GM04503 (cell line): ENCODE results near the gene GLMN.
"Not testable (repeated sequence)": the region's sequence is repeated elsewhere in the genome, so short reads cannot be mapped to it uniquely, and the experiment has no call there.

Source experiments
- DNase-seq: peaks from one replicate; pipeline ENCODE4 v3.0.0-alpha.2; 2012; ENCODE audit warnings: low read depth

GLMN gene

GRCh38 chr1:92298213-92298572 lies 594 bp downstream of the GLMN start:
- no peak for DNase-seq

DNA sequence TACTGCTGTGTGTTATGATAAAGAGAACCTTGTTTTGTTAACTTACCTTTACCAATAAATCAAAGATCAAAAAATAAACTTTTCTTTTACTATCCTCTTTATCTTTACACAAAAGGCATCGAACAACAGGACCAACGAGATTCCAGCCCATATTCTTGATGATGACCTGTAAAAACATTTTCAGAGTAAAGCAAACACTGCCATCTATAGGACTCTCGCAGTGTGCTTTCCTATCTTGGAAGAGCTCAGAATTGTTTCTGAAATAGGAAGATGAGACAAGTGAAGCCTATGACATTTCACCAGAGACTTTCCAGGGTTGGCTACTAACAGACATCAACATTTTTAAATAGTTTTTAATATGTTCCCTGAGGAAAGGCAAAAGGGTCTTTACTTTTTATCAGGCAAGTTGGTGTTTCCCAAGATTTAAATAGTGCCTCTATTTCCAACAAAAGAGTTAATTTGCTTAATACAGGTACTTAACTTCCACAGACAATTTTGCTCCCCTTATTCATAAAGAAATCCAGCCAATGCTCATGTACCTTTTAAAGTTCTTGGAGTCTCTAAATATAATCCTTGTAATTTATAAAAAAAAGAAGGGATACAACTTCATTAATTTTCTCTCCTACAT lies 7.3 kb downstream of the GLMN start:
- no peak for DNase-seq

DNA sequence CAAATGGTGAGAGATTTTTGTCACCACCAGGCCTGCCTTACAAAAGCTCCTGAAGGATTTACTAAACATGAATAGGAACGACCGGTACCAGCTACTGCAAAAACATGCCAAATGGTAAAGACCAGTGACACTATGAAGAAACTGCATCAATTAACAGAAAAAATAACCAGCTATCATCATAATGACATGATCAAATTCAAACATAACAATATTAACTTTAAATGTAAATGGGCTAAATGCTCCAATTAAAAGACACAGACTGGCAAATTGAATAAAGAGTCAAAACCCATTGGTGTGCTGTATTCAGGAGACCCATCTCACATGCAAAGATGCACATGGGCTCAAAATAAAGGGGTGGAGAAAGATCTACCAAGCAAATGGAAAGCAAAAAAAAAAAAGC lies 17.4 kb downstream of the GLMN start:
- DNase-seq = not testable (repeated sequence)

GRCh38 chr1:92279781-92280180 lies 19.0 kb downstream of the GLMN start:
- not testable (repeated sequence) for DNase-seq

- DNase-seq = no peak
Measured at GRCh38 chr1:92277105-92277723, 21.6 kb downstream of the GLMN start.

DNA sequence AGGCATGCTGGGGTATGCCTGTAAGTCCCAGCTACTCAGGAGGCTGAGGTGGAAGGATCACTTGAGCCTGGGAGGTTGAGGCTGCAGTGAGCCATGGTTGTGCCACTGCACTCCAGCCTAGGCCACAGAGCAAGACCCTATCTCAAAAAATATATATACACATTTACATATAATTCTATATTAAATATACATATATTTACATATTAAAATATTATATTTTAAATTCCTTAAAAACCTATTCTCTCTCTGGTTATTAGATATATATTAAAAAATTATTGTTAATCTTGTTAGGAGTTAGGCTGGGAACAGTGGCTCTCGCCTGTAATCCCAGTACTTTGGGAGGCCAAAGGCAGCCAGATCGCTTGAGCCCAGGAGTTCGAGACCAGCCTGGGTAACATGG lies 22.7 kb downstream of the GLMN start:
- DNase-seq = no peak

DNA sequence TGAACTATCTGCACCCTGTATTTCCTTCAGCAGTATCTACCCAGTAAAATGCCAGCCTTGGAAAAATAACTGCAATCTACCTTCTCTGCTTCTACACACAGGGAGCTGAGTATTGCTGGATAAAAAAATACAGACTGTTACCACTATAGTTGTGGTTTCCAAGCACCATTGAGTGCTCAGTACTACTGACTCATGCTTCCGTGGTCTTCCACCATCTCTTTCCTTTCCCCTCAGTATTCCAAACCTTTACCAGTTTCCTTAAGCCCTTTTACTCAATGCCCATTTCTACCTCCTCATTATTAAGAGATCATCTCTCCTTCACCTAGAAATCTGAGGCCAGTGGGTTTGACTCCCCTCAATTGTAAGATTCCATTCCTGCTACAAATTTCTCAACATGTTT lies 23.8 kb downstream of the GLMN start:
- DNase-seq = no peak

DNA sequence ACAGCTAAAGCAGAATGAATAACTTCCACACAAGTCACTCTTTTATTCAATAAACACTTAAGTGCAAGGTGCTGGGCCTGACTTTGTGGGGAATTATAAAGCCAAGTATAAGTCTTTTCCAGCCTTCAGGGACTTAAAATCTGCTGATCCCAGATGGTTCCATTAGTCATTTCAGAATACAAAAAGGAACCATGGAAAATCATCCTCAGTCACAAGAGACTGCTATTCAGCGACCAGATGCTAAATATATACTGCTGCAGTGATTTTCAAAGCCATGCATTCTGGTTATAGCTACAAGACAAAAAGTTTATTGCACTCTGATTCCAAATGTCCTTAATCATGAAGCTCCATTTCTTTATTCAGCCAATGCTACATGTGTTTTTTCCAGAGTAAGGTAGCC lies 25.7 kb downstream of the GLMN start:
- no peak for DNase-seq

DNA sequence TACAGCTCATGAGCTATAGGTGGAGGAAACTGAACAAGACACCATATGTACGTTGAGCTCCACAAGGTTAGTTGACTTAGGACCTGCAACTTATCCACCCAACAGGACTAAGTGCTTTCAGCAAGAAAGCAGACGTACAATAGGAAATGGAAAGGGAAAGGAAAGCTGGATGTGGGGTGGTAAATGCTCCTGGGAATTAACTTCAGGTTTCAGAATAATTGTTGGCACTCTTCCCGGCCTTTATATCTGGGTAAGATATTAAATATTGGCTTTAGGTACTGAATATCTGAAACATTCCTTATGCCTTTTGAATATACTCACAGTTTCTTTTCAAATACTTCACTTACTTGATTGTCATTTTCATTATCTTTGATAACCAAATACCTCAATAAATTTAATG lies 36.3 kb downstream of the GLMN start:
- DNase-seq = no peak

GRCh38 chr1:92259350-92259749 lies 39.4 kb downstream of the GLMN start:
- no peak for DNase-seq

DNA sequence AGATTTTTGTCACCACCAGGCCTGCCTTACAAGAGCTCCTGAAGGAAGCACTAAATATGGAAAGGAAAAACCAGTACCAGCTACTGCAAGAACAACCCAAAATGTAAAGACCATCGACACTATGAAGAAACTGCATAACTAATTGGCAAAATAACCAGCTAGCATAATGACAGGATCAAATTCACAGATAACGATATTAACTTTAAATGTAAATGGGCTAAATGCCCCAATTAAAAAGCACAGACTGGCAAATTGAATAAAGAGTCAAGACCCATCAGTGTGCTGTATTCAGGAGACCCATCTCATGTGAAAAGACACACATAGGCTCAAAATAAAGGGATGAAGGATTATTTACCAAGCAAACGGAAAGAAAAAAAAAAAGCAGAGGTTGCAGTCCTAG lies 44.1 kb downstream of the GLMN start:
- DNase-seq = not testable (repeated sequence)

DNA sequence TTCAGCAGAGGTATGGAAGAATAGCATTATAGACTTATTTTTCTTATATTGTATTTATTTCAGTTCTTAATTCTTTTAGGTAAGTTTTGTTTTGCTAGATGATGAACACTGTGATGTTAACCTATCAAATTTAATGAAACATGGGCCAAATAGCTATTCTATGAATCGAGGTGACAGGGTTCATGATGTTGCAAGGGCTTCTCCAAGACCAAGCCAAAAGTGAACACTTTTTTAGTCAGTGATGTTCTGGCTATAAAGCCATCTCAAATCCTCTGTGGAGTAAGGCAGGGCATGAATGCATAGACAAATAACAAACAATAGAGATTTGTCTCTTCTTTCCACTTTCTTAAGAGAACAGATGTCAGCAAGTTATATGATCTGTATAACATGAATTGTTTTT lies 54.4 kb downstream of the GLMN start:
- no peak for DNase-seq

DNA sequence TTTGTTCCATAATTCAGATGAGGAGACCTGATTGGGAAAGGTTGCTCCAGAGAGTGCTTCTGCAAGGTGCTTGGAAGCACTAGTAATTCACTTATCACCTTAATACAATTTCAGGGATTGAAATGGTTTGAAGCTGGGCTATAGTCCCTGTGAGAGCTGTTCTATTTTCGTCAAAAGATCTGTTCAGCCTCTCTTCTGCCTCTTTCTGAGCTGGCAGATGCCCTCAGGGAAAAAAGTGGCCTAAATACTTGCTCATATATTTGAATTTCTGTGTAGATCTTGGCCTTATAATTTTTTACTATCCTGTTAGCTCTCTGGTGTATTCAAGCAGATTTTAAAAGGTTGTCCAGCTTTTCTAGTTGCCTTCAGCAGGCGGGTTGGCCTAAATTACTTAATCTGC lies 58.8 kb downstream of the GLMN start:
- no peak for DNase-seq

GRCh38 chr1:92230736-92231135 lies 68.1 kb downstream of the GLMN start:
- DNase-seq = no peak

- DNase-seq = no peak
Measured at GRCh38 chr1:92228401-92228800, 70.4 kb downstream of the GLMN start.

- DNase-seq = no peak
Measured at GRCh38 chr1:92219028-92219427, 79.8 kb downstream of the GLMN start.

DNA sequence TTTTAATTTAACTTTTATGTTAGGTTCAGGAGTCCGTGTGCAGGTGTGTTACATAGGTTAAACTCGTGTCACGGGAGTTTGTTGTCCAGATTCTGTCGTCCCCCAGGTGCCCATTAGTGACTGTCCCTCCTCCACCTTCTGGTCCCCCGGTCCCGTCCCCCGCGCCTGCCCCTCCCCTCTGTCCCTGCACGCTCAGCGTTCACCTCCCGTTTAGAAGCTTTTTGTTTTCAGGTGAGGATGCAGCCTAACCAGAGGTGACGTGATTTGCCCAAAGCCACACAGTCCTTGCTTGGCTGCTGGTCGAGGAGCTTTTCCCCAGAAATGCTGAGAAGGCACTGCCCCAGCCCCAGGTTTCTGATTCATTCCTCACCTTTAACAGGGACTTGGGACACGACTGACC lies 80.2 kb downstream of the GLMN start:
- DNase-seq = no peak

DNA sequence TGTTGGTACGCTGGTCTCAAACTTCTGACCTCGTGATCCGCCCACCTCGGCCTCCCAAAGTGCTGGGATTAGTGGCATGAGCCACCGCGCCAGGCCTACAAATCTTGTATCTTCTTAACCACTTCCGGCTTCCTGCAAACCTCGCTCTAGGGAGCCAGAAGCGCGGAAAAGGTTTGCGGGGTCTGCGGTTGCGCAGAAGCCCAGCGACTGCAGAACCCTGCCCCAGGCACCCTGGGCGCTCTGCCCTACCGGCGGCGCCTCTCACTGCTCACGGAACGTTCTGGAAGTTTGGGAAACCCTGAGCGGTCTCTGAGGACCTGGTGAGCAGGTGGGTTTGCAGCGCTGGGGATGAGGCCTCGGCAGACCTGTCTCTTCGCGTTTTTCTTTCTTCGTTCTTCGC lies 81.1 kb downstream of the GLMN start, which contains the start of gene C1orf146:
C1orf146 (plus strand) TSS at position 195 of the 400 bp plus-strand sequence. CDS start 13,506 bp downstream, outside the sequence.
- DNase-seq = no peak

GRCh38 chr1:92211166-92211565 lies 87.6 kb downstream of the GLMN start:
- DNase-seq = peak; percentile 24

DNA sequence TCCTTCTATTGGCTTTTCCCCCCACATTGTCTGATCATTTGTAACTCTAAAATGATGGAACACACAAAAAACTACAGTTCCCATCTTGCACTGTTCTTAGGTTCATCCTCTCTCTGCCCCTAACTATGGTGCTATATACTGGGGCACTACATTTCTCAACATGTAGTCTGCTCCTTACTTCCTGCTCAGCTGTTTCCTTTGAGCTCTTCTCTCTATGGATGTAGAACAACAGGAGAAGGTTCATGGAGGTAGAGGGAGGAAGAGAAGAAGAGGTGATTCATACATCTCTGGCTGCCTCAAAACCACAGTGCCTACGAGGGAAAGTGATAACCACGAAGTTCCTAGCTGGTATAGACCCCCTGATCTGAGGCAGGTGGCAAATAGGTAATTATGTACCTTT lies 88.1 kb downstream of the GLMN start:
- no peak for DNase-seq

- DNase-seq = no peak
Measured at GRCh38 chr1:92203105-92203504, 95.7 kb downstream of the GLMN start.

- DNase-seq = no peak
Measured at GRCh38 chr1:92201973-92202372, 96.8 kb downstream of the GLMN start.
